WTC11 (cell line): ENCODE data around the gene KIF5C. TPM values are rescaled to one million over a fixed set of nuclear protein-coding genes. Genes with fewer than 3 reads are reported as not detected.

Source experiments
- ATAC-seq: fragments of 200-7000 bp; cut with Tn5 transposase; 2 replicates; pipeline ENCODE4 v1.10.0; 2021; ENCODE audit warnings: mild to moderate bottlenecking, moderate library complexity
- CTCF ChIA-PET: fragments of 300-600 bp; sonication (Branson Sonifier 250); formaldehyde crosslinking; loops from one replicate; lab custom pipeline; 2021; ENCODE audit warnings: antibody characterized with exemption; lab: Charles Lee
- POLR2A ChIA-PET: fragments of 350-600 bp; sonication (Branson Sonifier 250); formaldehyde crosslinking; loops from one replicate; lab custom pipeline; 2021; ENCODE audit warnings: antibody characterized with exemption; lab: Charles Lee
- DNase-seq: peaks from one replicate; pipeline ENCODE4 v3.0.0; 2021; ENCODE audit warnings: low spot score
- H3K27ac Mint-ChIP-seq: 2 replicates; pipeline ENCODE4 v1.8.0; 2021; ENCODE audit warnings: mixed read lengths
- H3K27me3 Mint-ChIP-seq: 2 replicates; pipeline ENCODE4 v1.8.0; 2021; ENCODE audit warnings: low read depth, mild to moderate bottlenecking, moderate library complexity, mixed read lengths
- H3K36me3 Mint-ChIP-seq: 2 replicates; pipeline ENCODE4 v1.8.0; 2021; ENCODE audit warnings: mixed read lengths
- H3K4me1 Mint-ChIP-seq: 2 replicates; pipeline ENCODE4 v1.8.0; 2022; ENCODE audit warnings: mixed read lengths
- H3K4me3 Mint-ChIP-seq: 2 replicates; pipeline ENCODE4 v1.8.0; 2021; ENCODE audit warnings: mild to moderate bottlenecking, moderate library complexity, mixed read lengths
- H3K9me3 Mint-ChIP-seq: 2 replicates; pipeline ENCODE4 v1.8.0; 2021; ENCODE audit warnings: mixed read lengths
- ATF2 ChIP-seq: sonication (generic); formaldehyde crosslinking; IDR thresholded peaks from 2 replicates; pipeline ENCODE4 v1.8.1; 2022; ENCODE audit warnings: low read depth, missing genetic modification reagents, borderline replicate concordance
- ATF3 ChIP-seq: sonication (generic); formaldehyde crosslinking; conservative IDR thresholded peaks from 2 replicates; pipeline ENCODE4 v1.8.1; 2022; ENCODE audit warnings: mild to moderate bottlenecking, missing genetic modification reagents
- CREM ChIP-seq: sonication (generic); formaldehyde crosslinking; IDR thresholded peaks from 2 replicates; pipeline ENCODE4 v1.8.1; 2022; ENCODE audit warnings: mild to moderate bottlenecking, missing genetic modification reagents, moderate library complexity
- EMX1 ChIP-seq: fragments of 250-450 bp; sonication (Bioruptor Pico); IDR thresholded peaks from 2 replicates; pipeline ENCODE4 v1.8.0; 2021; ENCODE audit warnings: mild to moderate bottlenecking
- FOXP1 ChIP-seq: sonication (generic); formaldehyde crosslinking; IDR thresholded peaks from 2 replicates; pipeline ENCODE4 v1.8.0; 2022; ENCODE audit warnings: missing genetic modification reagents, mild to moderate bottlenecking, moderate library complexity, borderline replicate concordance
- IRF1 ChIP-seq: sonication (generic); formaldehyde crosslinking; IDR thresholded peaks from 2 replicates; pipeline ENCODE4 v1.8.0; 2023; ENCODE audit warnings: missing genetic modification reagents
- IRF2 ChIP-seq: sonication (generic); formaldehyde crosslinking; IDR thresholded peaks from 2 replicates; pipeline ENCODE4 v1.8.0; 2022; ENCODE audit warnings: low read depth, missing genetic modification reagents, borderline replicate concordance
- JAZF1 ChIP-seq: fragments of 250-450 bp; sonication (Bioruptor Pico); IDR thresholded peaks from 2 replicates; pipeline ENCODE4 v1.9.0; 2021; ENCODE audit warnings: moderate library complexity, mild to moderate bottlenecking, inconsistent platforms
- KAT7 ChIP-seq: sonication (generic); formaldehyde crosslinking; IDR thresholded peaks from 2 replicates; pipeline ENCODE4 v1.8.1; 2023; ENCODE audit warnings: missing genetic modification reagents, mild to moderate bottlenecking, borderline replicate concordance
- MXD4 ChIP-seq: fragments of 250-450 bp; sonication (Bioruptor Pico); IDR thresholded peaks from 2 replicates; pipeline ENCODE4 v1.8.0; 2021; ENCODE audit warnings: mild to moderate bottlenecking, moderate library complexity, borderline replicate concordance
- NR1H2 ChIP-seq: sonication (generic); formaldehyde crosslinking; IDR thresholded peaks from 2 replicates; pipeline ENCODE4 v1.9.0; 2021; ENCODE audit warnings: mild to moderate bottlenecking, moderate library complexity, missing genetic modification reagents
- OVOL2 ChIP-seq: fragments of 250-450 bp; sonication (Bioruptor Pico); IDR thresholded peaks from 2 replicates; pipeline ENCODE4 v1.9.0; 2021; ENCODE audit warnings: mild to moderate bottlenecking, borderline replicate concordance
- PREB ChIP-seq: sonication (generic); formaldehyde crosslinking; IDR thresholded peaks from 2 replicates; pipeline ENCODE4 v1.8.1; 2022; ENCODE audit warnings: mild to moderate bottlenecking, missing genetic modification reagents, moderate library complexity, borderline replicate concordance
- RORB ChIP-seq: fragments of 250-450 bp; sonication (Bioruptor Pico); IDR thresholded peaks from 2 replicates; pipeline ENCODE4 v1.9.0; 2021; ENCODE audit warnings: mild to moderate bottlenecking
- SMAD3 ChIP-seq: sonication (generic); formaldehyde crosslinking; IDR thresholded peaks from 2 replicates; pipeline ENCODE4 v1.8.0; 2022; ENCODE audit warnings: missing genetic modification reagents, mild to moderate bottlenecking, borderline replicate concordance
- SP1 ChIP-seq: sonication (generic); formaldehyde crosslinking; conservative IDR thresholded peaks from 2 replicates; pipeline ENCODE4 v1.8.1; 2022; ENCODE audit warnings: missing genetic modification reagents
- TEAD4 ChIP-seq: sonication (generic); formaldehyde crosslinking; IDR thresholded peaks from 2 replicates; pipeline ENCODE4 v1.8.0; 2022; ENCODE audit warnings: mild to moderate bottlenecking, missing genetic modification reagents
- TP53 ChIP-seq: sonication (generic); formaldehyde crosslinking; IDR thresholded peaks from 2 replicates; pipeline ENCODE4 v1.8.1; 2023; ENCODE audit warnings: mild to moderate bottlenecking, missing genetic modification reagents
- ZBTB21 ChIP-seq: sonication (generic); formaldehyde crosslinking; IDR thresholded peaks from 2 replicates; pipeline ENCODE4 v1.8.1; 2023; ENCODE audit warnings: mild to moderate bottlenecking, missing genetic modification reagents, borderline replicate concordance
- ZBTB43 ChIP-seq: sonication (generic); formaldehyde crosslinking; IDR thresholded peaks from 2 replicates; pipeline ENCODE4 v1.8.1; 2023; ENCODE audit warnings: mild to moderate bottlenecking, missing genetic modification reagents
- ZNF317 ChIP-seq: sonication (generic); formaldehyde crosslinking; IDR thresholded peaks from 2 replicates; pipeline ENCODE4 v1.8.1; 2023; ENCODE audit warnings: low read depth, mild to moderate bottlenecking, moderate library complexity, missing genetic modification reagents, borderline replicate concordance
- ZNF396 ChIP-seq: fragments of 250-450 bp; sonication (Bioruptor Pico); IDR thresholded peaks from 2 replicates; pipeline ENCODE4 v1.8.0; 2021; ENCODE audit warnings: mild to moderate bottlenecking, moderate library complexity, borderline replicate concordance
- ZNF416 ChIP-seq: fragments of 250-450 bp; sonication (Bioruptor Pico); IDR thresholded peaks from 2 replicates; pipeline ENCODE4 v1.9.0; 2021; ENCODE audit warnings: mild to moderate bottlenecking, inconsistent platforms
- ZNF423 ChIP-seq: fragments of 250-450 bp; sonication (Bioruptor Pico); IDR thresholded peaks from 2 replicates; pipeline ENCODE4 v2.1.2; 2022; ENCODE audit warnings: mild to moderate bottlenecking, moderate library complexity
- ZNF671 ChIP-seq: fragments of 250-450 bp; sonication (Bioruptor Pico); IDR thresholded peaks from 2 replicates; pipeline ENCODE4 v1.8.0; 2021; ENCODE audit warnings: mild to moderate bottlenecking
- ZSCAN18 ChIP-seq: fragments of 250-450 bp; sonication (Bioruptor Pico); IDR thresholded peaks from 2 replicates; pipeline ENCODE4 v2.1.2; 2022; ENCODE audit warnings: mild to moderate bottlenecking, moderate library complexity
- total RNA-seq: library from RNA; stranded (reverse); gene quantifications from 3 replicates; pipeline ENCODE4 v1.2.3, GENCODE V29; 2021

The KIF5C gene
- total RNA-seq, 1 experiment from 2014 or later: 73.5 TPM

- POLR2A ChIA-PET: no interaction called here
- H3K27ac Mint-ChIP-seq: no peak overlapping the region
- no peaks in the 10 kb centered on the region for H3K27me3 Mint-ChIP-seq
- H3K4me3 Mint-ChIP-seq: no peak overlapping the region
- ATAC-seq (no peak), DNase-seq (no peak)
- CTCF ChIA-PET: no interaction called here
- H3K36me3 Mint-ChIP-seq: peaks cover 14% of the 10 kb centered on the region
- H3K9me3 Mint-ChIP-seq: no peaks in the 10 kb centered on the region
- no peak for TF ChIP-seq KAT7
- no peak for TF ChIP-seq ATF2
- TF ChIP-seq ATF3 (CRISPR knock-in tag): no peak
- TF ChIP-seq ZBTB43 (CRISPR knock-in tag): no peak
- no peak for TF ChIP-seq CREM (CRISPR knock-in tag)
- no peak for TF ChIP-seq IRF1
- no peak for TF ChIP-seq OVOL2 (CRISPR knock-in tag)
- no peak for TF ChIP-seq NR1H2 (CRISPR knock-in tag)
- TF ChIP-seq PREB: no peak
- no peak for TF ChIP-seq EMX1
- TF ChIP-seq IRF2 (CRISPR knock-in tag): no peak
- TF ChIP-seq ZNF671 (CRISPR knock-in tag): no peak
- no peak for TF ChIP-seq ZNF423
- TF ChIP-seq ZNF317 (CRISPR knock-in tag): no peak
- no peak for TF ChIP-seq SMAD3 (CRISPR knock-in tag)
- TF ChIP-seq, all 79 proteins: peak for 0
- H3K4me1 Mint-ChIP-seq: peaks cover 31% of the 10 kb centered on the region
Measured at GRCh38 chr2:148932536-148932935, 57.5 kb downstream of the KIF5C start.

GRCh38 chr2:148933456-148933855 lies 58.4 kb downstream of the KIF5C start:
- H3K4me1 Mint-ChIP-seq: peaks cover 22% of the 10 kb centered on the region
- H3K27ac Mint-ChIP-seq: no peak overlapping the region
- POLR2A ChIA-PET: no interaction called here
- no peak for TF ChIP-seq ZBTB43 (CRISPR knock-in tag)
- TF ChIP-seq TP53 (CRISPR knock-in tag): no peak
- TF ChIP-seq ZNF317 (CRISPR knock-in tag): no peak
- no peak for TF ChIP-seq ZSCAN18 (CRISPR knock-in tag)
- no peak for TF ChIP-seq FOXP1 (CRISPR knock-in tag)
- TF ChIP-seq ZNF416: no peak
- no peak for TF ChIP-seq TEAD4 (CRISPR knock-in tag)
- no peak for TF ChIP-seq SP1 (CRISPR knock-in tag)
- TF ChIP-seq ZBTB21 (CRISPR knock-in tag): no peak
- TF ChIP-seq EMX1: no peak
- TF ChIP-seq RORB: no peak
- no peak for TF ChIP-seq IRF2 (CRISPR knock-in tag)
- TF ChIP-seq NR1H2 (CRISPR knock-in tag): no peak
- TF ChIP-seq ZNF396: no peak
- no peak for TF ChIP-seq MXD4 (CRISPR knock-in tag)
- no peak for TF ChIP-seq JAZF1 (CRISPR knock-in tag)
- H3K36me3 Mint-ChIP-seq: peaks cover 14% of the 10 kb centered on the region
- no peak overlapping the region for H3K4me3 Mint-ChIP-seq
- no peak for ATAC-seq
- no peak for DNase-seq
- CTCF ChIA-PET: no interaction called here
- no peaks in the 10 kb centered on the region for H3K27me3 Mint-ChIP-seq
- H3K9me3 Mint-ChIP-seq: no peaks in the 10 kb centered on the region
